HL-60 (cell line): ENCODE results near the gene SPSB2.

Source experiments
- DNase-seq, 2 experiments: peaks; one replicate each; pipeline ENCODE4 v3.0.0-alpha.2; 2010 to 2020; ENCODE audit warnings: low read depth in 1 of 2, low spot score in 1 of 2
- H3K27ac ChIP-seq: fragments of 250-450 bp; sonication (Bioruptor Pico); replicated peaks from 2 replicates; pipeline ENCODE4 v1.5.1; 2020; ENCODE audit warnings: mild to moderate bottlenecking, moderate library complexity
- H3K27me3 ChIP-seq: fragments of 250-450 bp; sonication (Bioruptor Pico); 2 replicates; pipeline ENCODE4 v1.5.1; 2021; ENCODE audit warnings: mild to moderate bottlenecking, moderate library complexity; ENCODE audit not compliant: insufficient read depth, poor library complexity, severe bottlenecking
- H3K4me3 ChIP-seq: replicated peaks from 2 replicates; pipeline ENCODE4 v1.5.1; 2011; ENCODE audit warnings: mild to moderate bottlenecking, control low read depth, low read length; ENCODE audit not compliant: insufficient read depth
- GABPA ChIP-seq: IDR thresholded peaks from 2 replicates; pipeline ENCODE4 v1.6.1; 2012; ENCODE audit warnings: low read depth
- POLR2AphosphoS5 ChIP-seq: IDR thresholded peaks from 2 replicates; pipeline ENCODE4 v1.6.1; 2012; ENCODE audit warnings: low read depth
- SPI1 ChIP-seq: IDR thresholded peaks from 2 replicates; pipeline ENCODE4 v1.6.1; 2012; ENCODE audit warnings: low read depth, mild to moderate bottlenecking, borderline replicate concordance
- TF ChIP-seq, protein P1 (sequence below): IDR thresholded peaks from one replicate; pipeline ENCODE4 v1.5.1; 2011; ENCODE audit warnings: low read length, control low read depth, inconsistent platforms; ENCODE audit not compliant: insufficient read depth
- TF ChIP-seq, protein P2 (sequence below): IDR thresholded peaks from 2 replicates; pipeline ENCODE4 v1.6.1; 2012; ENCODE audit warnings: low read depth; ENCODE audit not compliant: insufficient replicate concordance

SPSB2 gene

GRCh38 chr12:6902448-6902847, 29.3 kb upstream of the SPSB2 start:
- DNase-seq: no peak
- Histone ChIP-seq H3K27me3 (no peaks in the 10 kb centered on the region), H3K27ac (no peak overlapping the region), H3K4me3 (no peak overlapping the region)
- no peak for TF ChIP-seq SPI1
- no peak for TF ChIP-seq GABPA
- TF ChIP-seq, protein P1, sequence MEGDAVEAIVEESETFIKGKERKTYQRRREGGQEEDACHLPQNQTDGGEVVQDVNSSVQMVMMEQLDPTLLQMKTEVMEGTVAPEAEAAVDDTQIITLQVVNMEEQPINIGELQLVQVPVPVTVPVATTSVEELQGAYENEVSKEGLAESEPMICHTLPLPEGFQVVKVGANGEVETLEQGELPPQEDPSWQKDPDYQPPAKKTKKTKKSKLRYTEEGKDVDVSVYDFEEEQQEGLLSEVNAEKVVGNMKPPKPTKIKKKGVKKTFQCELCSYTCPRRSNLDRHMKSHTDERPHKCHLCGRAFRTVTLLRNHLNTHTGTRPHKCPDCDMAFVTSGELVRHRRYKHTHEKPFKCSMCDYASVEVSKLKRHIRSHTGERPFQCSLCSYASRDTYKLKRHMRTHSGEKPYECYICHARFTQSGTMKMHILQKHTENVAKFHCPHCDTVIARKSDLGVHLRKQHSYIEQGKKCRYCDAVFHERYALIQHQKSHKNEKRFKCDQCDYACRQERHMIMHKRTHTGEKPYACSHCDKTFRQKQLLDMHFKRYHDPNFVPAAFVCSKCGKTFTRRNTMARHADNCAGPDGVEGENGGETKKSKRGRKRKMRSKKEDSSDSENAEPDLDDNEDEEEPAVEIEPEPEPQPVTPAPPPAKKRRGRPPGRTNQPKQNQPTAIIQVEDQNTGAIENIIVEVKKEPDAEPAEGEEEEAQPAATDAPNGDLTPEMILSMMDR: no peak
- TF ChIP-seq, protein P2, sequence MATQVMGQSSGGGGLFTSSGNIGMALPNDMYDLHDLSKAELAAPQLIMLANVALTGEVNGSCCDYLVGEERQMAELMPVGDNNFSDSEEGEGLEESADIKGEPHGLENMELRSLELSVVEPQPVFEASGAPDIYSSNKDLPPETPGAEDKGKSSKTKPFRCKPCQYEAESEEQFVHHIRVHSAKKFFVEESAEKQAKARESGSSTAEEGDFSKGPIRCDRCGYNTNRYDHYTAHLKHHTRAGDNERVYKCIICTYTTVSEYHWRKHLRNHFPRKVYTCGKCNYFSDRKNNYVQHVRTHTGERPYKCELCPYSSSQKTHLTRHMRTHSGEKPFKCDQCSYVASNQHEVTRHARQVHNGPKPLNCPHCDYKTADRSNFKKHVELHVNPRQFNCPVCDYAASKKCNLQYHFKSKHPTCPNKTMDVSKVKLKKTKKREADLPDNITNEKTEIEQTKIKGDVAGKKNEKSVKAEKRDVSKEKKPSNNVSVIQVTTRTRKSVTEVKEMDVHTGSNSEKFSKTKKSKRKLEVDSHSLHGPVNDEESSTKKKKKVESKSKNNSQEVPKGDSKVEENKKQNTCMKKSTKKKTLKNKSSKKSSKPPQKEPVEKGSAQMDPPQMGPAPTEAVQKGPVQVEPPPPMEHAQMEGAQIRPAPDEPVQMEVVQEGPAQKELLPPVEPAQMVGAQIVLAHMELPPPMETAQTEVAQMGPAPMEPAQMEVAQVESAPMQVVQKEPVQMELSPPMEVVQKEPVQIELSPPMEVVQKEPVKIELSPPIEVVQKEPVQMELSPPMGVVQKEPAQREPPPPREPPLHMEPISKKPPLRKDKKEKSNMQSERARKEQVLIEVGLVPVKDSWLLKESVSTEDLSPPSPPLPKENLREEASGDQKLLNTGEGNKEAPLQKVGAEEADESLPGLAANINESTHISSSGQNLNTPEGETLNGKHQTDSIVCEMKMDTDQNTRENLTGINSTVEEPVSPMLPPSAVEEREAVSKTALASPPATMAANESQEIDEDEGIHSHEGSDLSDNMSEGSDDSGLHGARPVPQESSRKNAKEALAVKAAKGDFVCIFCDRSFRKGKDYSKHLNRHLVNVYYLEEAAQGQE: no peak
- TF ChIP-seq POLR2AphosphoS5: no peak

GRCh38 chr12:6899837-6900519, 26.9 kb upstream of the SPSB2 start:
- H3K27ac ChIP-seq: peak overlapping the region; percentile 70
- TF ChIP-seq, protein P2: no peak
- no peak for TF ChIP-seq GABPA
- TF ChIP-seq POLR2AphosphoS5: no peak; the same call in 1 of the 2 replicates
- TF ChIP-seq, protein P1: no peak
- TF ChIP-seq SPI1: no peak; the same call in 1 of the 2 replicates
- no peaks in the 10 kb centered on the region for H3K27me3 ChIP-seq
- DNase-seq: peak; percentile 49 to 85
- no peak overlapping the region for H3K4me3 ChIP-seq

- Histone ChIP-seq H3K27ac (no peak overlapping the region; the same call in 1 of the 2 replicates), H3K4me3 (no peak overlapping the region), H3K27me3 (no peaks in the 10 kb centered on the region)
- TF ChIP-seq POLR2AphosphoS5 (no peak), SPI1 (no peak), GABPA (no peak)
- TF ChIP-seq, protein P1: no peak
- TF ChIP-seq, protein P2: no peak
- no peak for DNase-seq
Observed at GRCh38 chr12:6899427-6899826, 26.3 kb upstream of the SPSB2 start.
